ENCODE measurements around the gene FAM24B. TPM values are rescaled to one million over a fixed set of nuclear protein-coding genes. Genes with fewer than 3 reads are reported as not detected.
"Not testable (repeated sequence)": the region's sequence is repeated elsewhere in the genome, so short reads cannot be mapped to it uniquely, and the experiment has no call there.

Gene FAM24B
- polyA plus RNA-seq, 1 of the 3 experiments (the other 2 are of a cell fraction) = 8.8 TPM

DNA sequence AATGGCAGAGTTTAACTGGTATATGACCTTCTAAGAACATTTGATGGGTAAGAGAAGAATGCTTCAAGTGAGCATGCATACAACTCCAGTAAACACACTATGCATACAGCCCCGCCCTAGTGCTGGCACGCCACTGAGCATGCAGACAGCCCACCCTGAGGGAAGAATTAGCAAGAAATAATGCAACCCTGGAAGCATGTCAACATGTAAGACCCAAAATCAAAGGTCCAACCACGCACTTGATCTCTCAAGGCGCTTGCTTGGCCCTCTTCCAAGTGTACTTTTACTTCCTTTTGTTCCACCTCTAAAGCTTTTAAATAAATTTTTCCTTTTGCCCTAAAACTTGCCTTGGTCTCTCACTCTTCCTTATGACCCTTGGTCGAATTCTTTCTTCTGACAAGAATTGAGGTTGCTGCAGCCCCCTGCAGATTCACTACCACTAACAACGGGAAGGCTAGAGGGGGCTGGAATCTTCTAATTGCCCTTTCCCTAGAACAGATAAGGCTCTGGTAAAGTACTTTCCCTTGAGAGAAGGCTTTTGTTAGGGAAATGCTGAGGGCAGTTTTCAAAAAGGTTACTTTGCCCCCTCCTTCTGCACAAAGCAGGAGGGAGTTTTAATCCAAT is 3.4 kb downstream of the FAM24B start:
- Histone ChIP-seq H2AFZ (ENCODE audit: low read depth) (no peak overlapping the region), H4K20me1 (ENCODE audit: insufficient read depth) (no peaks in the 10 kb centered on the region), H3K36me3 (replicated peaks in 1 of 2; ENCODE audit: control insufficient read depth in 1 of 2, insufficient read depth in 2 of 2, low read length in 1 of 2) (no peaks in the 10 kb centered on the region), H3K4me2 (no peak overlapping the region), H3K27ac (ENCODE audit: low read depth in 2 of 2, low read length in 1 of 2) (no peak overlapping the region), H3K9me2 (no peaks in the 10 kb centered on the region), H3F3A (replicated peaks; ENCODE audit: insufficient read depth) (no peaks in the 10 kb centered on the region), H3K79me2 (ENCODE audit: insufficient read depth) (peaks cover 79% of the 10 kb centered on the region), H3K4me3 (ENCODE audit: low read depth in 2 of 2, low read length in 1 of 2) (no peak overlapping the region), H3K9me3 (no peaks in the 10 kb centered on the region), H3K4me1 (ENCODE audit: control insufficient read depth in 1 of 2, insufficient read depth in 2 of 2, low read depth in 1 of 2, low read length in 1 of 2) (peaks cover 0 to 12% of the 10 kb centered on the region in 2 experiments; a peak in 2 of 4 replicates), H3K27me3 (ENCODE audit: insufficient read depth) (no peaks in the 10 kb centered on the region), H3K9ac (no peak overlapping the region)
- ChIA-PET CTCF (no interaction called here), POLR2A (no interaction called here)
- no peak for DNase-seq
- no peak for TF ChIP-seq TAF1 (IDR thresholded peaks at IDR 0.05; ENCODE audit: borderline replicate concordance, low read depth, low read length)
- TF ChIP-seq, protein P1, sequence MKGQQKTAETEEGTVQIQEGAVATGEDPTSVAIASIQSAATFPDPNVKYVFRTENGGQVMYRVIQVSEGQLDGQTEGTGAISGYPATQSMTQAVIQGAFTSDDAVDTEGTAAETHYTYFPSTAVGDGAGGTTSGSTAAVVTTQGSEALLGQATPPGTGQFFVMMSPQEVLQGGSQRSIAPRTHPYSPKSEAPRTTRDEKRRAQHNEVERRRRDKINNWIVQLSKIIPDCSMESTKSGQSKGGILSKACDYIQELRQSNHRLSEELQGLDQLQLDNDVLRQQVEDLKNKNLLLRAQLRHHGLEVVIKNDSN (IDR thresholded peaks at IDR 0.05; ENCODE audit: borderline replicate concordance, low read depth) = no peak
- 83% methylated on average over 6 of the region's 6 CpGs for WGBS (ENCODE audit: low lambda C conversion rate)

DNA sequence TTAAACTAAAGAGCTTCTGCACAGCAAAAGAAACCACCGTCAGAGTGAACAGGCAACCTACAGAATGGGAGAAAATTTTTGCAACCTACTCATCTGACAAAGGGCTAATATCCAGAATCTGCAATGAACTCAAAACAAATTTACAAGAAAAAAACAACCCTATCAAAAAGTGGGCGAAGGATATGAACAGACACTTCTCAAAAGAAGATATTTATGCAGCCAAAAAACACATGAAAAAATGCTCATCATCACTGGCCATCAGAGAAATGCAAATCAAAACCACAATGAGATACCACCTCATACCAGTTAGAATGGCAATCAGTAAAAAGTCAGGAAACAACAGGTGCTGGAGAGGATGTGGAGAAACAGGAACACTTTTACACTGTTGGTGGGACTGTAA is 7.4 kb downstream of the FAM24B start:
- H4K20me1 ChIP-seq (ENCODE audit: insufficient read depth) = not testable (repeated sequence)
- WGBS (ENCODE audit: low lambda C conversion rate) = 91% methylated on average over 2 of the region's 2 CpGs

DNA sequence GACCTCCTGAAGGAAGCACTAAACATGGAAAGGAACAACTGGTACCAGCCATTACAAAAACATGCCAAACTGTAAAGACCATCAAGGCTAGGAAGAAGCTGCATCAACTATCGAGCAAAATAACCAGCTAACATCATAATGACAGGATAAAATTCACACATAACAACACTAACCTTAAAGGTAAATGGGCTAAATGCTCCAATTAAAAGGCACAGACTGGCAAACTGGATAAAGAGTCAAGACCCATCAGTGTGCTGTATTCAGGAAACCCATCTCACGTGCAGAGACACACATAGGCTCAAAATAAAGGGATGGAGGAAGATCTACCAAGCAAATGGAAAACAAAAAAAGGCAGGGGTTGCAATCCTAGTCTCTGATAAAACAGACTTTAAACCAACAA is 10.6 kb downstream of the FAM24B start:
- H3K27me3 ChIP-seq (ENCODE audit: insufficient read depth); H3F3A ChIP-seq (replicated peaks; ENCODE audit: insufficient read depth); H2AFZ ChIP-seq (ENCODE audit: low read depth); H3K9me2 ChIP-seq; H3K27ac ChIP-seq (ENCODE audit: low read depth in 2 of 2, low read length in 1 of 2); H4K20me1 ChIP-seq (ENCODE audit: insufficient read depth); H3K9ac ChIP-seq; POLR2A ChIA-PET; H3K4me2 ChIP-seq; H3K4me3 ChIP-seq (ENCODE audit: low read depth in 2 of 2, low read length in 1 of 2); CTCF ChIA-PET; H3K9me3 ChIP-seq; DNase-seq; H3K36me3 ChIP-seq (replicated peaks in 1 of 2; ENCODE audit: control insufficient read depth in 1 of 2, insufficient read depth in 2 of 2, low read length in 1 of 2): not testable (repeated sequence)
- H3K79me2 ChIP-seq (ENCODE audit: insufficient read depth) = peaks cover 83% of the 10 kb centered on the region
- 65% methylated on average over 1 of the region's 2 CpGs for WGBS (ENCODE audit: low lambda C conversion rate)
- H3K4me1 ChIP-seq (ENCODE audit: control insufficient read depth in 1 of 2, insufficient read depth in 2 of 2, low read depth in 1 of 2, low read length in 1 of 2) = peaks cover 0 to 14% of the 10 kb centered on the region in 2 experiments; a peak in 2 of 4 replicates

More for the DNA sequence above, 7.4 kb downstream of the FAM24B start:
- CTCF ChIA-PET; H3K9me2 ChIP-seq; POLR2A ChIA-PET; DNase-seq; H3K4me1 ChIP-seq (ENCODE audit: control insufficient read depth in 1 of 2, insufficient read depth in 2 of 2, low read depth in 1 of 2, low read length in 1 of 2); H3K4me3 ChIP-seq (ENCODE audit: low read depth in 2 of 2, low read length in 1 of 2); H3K4me2 ChIP-seq; H3K36me3 ChIP-seq (replicated peaks in 1 of 2; ENCODE audit: control insufficient read depth in 1 of 2, insufficient read depth in 2 of 2, low read length in 1 of 2); H3F3A ChIP-seq (replicated peaks; ENCODE audit: insufficient read depth); H2AFZ ChIP-seq (ENCODE audit: low read depth); H3K9me3 ChIP-seq; H3K27ac ChIP-seq (ENCODE audit: low read depth in 2 of 2, low read length in 1 of 2); H3K9ac ChIP-seq; H3K27me3 ChIP-seq (ENCODE audit: insufficient read depth): not testable (repeated sequence)
- H3K79me2 ChIP-seq (ENCODE audit: insufficient read depth) = peaks cover 93% of the 10 kb centered on the region

DNA sequence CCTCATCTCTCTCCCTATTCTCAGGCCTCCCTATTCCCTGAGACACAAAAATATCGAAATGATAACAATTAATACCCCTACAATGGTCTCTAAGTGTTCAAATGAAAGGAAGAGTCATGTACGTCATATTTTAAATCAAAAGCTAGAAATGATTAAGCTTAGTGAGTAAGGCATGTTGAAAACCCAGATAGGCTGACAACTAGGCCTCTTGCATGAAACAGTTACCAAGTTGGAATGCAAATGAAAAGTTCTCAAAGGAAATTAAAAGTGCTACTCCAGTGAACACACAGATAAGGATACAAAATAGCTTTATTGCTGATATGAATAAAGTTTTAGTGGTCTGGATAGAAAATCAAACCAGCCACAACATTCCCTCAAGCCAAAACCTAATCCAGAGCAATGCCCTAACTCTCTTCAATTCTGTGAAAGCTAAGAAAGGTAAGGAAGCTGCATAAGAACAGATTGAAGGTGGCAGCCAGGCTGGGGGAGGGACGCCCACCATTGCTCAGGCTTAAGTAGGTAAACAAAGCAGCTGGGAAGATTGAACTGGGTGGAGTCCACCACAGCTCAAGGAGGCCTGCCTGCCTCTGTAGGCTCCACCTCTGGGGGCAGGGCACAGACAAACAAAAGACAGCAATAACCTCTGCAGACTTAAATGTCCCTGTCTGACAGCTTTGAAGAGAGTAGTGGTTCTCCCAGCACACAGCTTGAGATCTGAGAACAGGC is 12.5 kb downstream of the FAM24B start:
- CTCF ChIA-PET; H3K4me3 ChIP-seq (ENCODE audit: low read depth in 2 of 2, low read length in 1 of 2); H2AFZ ChIP-seq (ENCODE audit: low read depth); H3K4me2 ChIP-seq; H4K20me1 ChIP-seq (ENCODE audit: insufficient read depth); POLR2A ChIA-PET; H3K27me3 ChIP-seq (ENCODE audit: insufficient read depth); H3K36me3 ChIP-seq (replicated peaks in 1 of 2; ENCODE audit: control insufficient read depth in 1 of 2, insufficient read depth in 2 of 2, low read length in 1 of 2); DNase-seq; H3K9me3 ChIP-seq; H3F3A ChIP-seq (replicated peaks; ENCODE audit: insufficient read depth); H3K27ac ChIP-seq (ENCODE audit: low read depth in 2 of 2, low read length in 1 of 2); H3K9me2 ChIP-seq; H3K9ac ChIP-seq: not testable (repeated sequence)
- WGBS (ENCODE audit: low lambda C conversion rate) = 63% methylated on average over 3 of the region's 3 CpGs
- Histone ChIP-seq H3K4me1 (ENCODE audit: control insufficient read depth in 1 of 2, insufficient read depth in 2 of 2, low read depth in 1 of 2, low read length in 1 of 2) (peaks cover 0 to 17% of the 10 kb centered on the region in 2 experiments; a peak in 3 of 4 replicates), H3K79me2 (ENCODE audit: insufficient read depth) (peaks cover 81% of the 10 kb centered on the region)
